ENCODE data around the gene PLEKHA8.

DNA sequence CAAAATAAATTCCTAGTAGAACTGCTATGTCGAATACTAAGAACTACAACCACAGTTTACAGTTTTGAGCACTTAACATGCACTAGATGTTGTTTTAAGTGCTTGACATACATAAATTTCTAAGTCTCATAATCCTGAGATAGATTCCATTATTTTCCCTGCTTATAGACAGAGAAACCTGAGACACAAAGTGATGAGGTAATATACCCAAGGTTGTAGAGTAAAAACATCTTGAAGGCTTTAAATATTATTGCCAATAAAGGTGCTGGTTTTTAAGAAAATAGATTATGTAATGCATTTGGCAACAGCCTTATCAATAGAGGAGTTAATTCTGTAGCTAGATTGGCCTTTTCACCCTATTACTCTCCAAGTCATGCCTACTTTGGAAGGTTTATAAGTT lies 48.2 kb downstream of the PLEKHA8 start:
- TF ChIP-seq, protein P1, sequence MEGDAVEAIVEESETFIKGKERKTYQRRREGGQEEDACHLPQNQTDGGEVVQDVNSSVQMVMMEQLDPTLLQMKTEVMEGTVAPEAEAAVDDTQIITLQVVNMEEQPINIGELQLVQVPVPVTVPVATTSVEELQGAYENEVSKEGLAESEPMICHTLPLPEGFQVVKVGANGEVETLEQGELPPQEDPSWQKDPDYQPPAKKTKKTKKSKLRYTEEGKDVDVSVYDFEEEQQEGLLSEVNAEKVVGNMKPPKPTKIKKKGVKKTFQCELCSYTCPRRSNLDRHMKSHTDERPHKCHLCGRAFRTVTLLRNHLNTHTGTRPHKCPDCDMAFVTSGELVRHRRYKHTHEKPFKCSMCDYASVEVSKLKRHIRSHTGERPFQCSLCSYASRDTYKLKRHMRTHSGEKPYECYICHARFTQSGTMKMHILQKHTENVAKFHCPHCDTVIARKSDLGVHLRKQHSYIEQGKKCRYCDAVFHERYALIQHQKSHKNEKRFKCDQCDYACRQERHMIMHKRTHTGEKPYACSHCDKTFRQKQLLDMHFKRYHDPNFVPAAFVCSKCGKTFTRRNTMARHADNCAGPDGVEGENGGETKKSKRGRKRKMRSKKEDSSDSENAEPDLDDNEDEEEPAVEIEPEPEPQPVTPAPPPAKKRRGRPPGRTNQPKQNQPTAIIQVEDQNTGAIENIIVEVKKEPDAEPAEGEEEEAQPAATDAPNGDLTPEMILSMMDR (IDR thresholded peaks at IDR 0.05) = no peak
- TF ChIP-seq POLR2A (IDR thresholded peaks at IDR 0.05) (no peak), EP300 (IDR thresholded peaks at IDR 0.05) (no peak)
